ENCODE measurements around the gene IGF2R.

IGF2R gene

DNA sequence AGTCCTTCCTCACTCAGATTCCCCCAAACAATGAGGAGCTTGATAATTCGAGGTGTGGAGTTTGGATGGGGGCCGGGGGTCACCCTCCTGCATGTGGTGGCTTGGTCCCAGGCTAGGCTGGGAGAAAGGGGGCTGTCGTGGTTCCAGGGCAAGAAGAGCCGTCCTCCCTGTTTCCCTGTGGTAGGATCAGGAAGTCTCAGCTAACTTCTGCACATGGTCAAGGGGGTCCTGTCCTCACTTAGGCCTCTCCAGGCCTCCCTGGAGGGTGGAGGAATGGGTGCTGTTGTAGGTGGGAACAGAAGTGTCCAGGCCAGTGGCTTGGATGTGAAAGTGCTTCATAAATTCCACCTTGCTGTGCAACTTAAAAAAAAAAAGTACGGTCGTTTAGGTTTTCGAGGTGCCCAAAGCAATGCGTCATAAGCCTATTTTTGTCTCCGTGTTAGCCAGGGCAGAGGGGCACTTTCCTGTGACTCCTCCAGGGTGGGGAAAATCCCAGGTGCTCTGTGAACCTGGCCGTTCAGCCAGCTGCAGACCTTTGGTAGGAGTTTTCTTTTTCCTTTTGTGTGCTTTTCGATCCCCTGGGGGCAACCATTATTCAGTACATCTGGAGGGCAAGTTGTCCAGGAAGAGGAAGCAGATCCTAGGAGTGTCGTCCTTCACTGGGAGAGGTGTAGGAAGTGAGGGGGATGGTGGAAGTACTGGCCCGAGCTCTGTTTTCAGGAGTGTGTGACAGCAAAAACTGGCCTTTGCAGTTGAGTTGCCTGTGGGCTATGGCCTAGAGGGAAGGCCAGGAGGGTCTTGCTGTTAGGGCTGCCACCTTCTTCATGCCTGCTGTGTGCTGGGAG is 9.6 kb downstream of the IGF2R start:
- no peaks in the 10 kb centered on the region for H3K36me3 ChIP-seq (ENCODE audit: insufficient read depth, low read length)
- no peak overlapping the region for H3K27ac ChIP-seq (ENCODE audit: low read depth, low read length)
- no peak overlapping the region for H3K4me3 ChIP-seq (ENCODE audit: low read depth in 1 of 2, low read length in 2 of 2)
- H3K4me1 ChIP-seq (ENCODE audit: insufficient read depth, low read length): peaks cover 70% of the 10 kb centered on the region
- no peaks in the 10 kb centered on the region for H3K9me3 ChIP-seq (ENCODE audit: low read length)
- no peak overlapping the region for H3K9ac ChIP-seq (ENCODE audit: low read length)
- no peaks in the 10 kb centered on the region for H3K27me3 ChIP-seq (ENCODE audit: control insufficient read depth in 1 of 2, insufficient read depth in 2 of 2, low read length in 2 of 2)

DNA sequence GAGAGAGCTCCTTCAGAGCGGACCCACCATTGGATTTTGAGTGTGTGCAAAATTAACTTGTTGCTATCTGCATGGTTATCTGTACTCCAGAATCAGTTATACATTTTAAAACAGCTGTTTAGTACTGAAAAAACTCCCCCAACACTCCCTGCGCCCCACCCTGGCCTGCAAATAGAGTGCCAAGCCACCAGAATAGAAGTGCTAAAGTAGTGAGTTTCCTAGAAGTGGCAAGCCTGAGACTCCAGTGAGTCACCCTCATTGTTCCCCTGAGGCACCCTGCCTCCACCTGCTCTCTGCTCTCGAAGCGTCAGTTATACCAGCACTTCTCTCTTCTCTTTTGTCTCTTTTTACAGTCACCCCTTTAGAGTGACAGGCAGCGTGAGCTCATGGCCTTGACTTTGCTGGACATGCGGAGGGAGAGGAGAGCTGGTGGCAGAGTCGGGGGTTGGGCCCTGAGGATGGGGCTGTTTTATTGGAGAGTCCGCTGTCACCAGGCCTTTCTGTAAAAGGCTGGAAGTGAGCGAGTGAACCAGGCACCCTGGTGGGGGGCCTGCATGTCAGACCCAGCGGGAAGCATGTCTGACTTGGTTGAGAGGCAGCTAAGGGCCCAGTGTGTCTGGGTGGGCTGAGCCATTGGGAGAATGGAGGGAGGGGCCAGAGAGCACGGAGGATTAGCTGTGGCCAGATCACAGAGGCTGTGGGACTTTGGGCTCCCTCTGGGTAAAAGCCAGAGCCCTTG is 10.4 kb downstream of the IGF2R start:
- Histone ChIP-seq H3K4me1 (ENCODE audit: insufficient read depth, low read length) (peaks cover 70% of the 10 kb centered on the region), H3K9ac (ENCODE audit: low read length) (no peak overlapping the region), H3K27ac (ENCODE audit: low read depth, low read length) (no peak overlapping the region), H3K4me3 (ENCODE audit: low read depth in 1 of 2, low read length in 2 of 2) (no peak overlapping the region), H3K9me3 (ENCODE audit: low read length) (no peaks in the 10 kb centered on the region), H3K36me3 (ENCODE audit: insufficient read depth, low read length) (no peaks in the 10 kb centered on the region), H3K27me3 (ENCODE audit: control insufficient read depth in 1 of 2, insufficient read depth in 2 of 2, low read length in 2 of 2) (no peaks in the 10 kb centered on the region)

DNA sequence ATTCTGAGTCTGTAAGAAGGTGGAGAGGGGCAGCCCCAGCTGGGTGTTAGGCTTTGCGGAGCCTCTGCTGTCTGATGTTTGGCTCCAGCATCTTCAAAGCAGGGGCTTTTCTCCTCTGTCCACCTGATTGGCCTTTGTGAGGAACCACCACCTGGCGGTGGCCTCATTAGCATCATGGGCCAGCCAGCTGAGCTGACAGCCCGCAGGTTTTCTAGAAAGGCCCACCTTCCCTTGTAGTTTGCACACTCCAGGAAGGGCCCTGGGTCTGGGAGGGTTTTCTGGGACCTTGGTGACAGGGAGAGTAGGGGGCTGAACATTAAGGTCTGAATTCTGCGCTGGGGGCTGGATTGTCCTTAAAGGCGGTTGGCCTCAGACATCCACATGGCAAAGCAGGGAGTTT is 11.6 kb downstream of the IGF2R start:
- Histone ChIP-seq H3K9ac (ENCODE audit: low read length) (no peak overlapping the region), H3K36me3 (ENCODE audit: insufficient read depth, low read length) (no peaks in the 10 kb centered on the region), H3K4me1 (ENCODE audit: insufficient read depth, low read length) (peaks cover 73% of the 10 kb centered on the region), H3K9me3 (ENCODE audit: low read length) (no peaks in the 10 kb centered on the region), H3K4me3 (ENCODE audit: low read depth in 1 of 2, low read length in 2 of 2) (no peak overlapping the region), H3K27ac (ENCODE audit: low read depth, low read length) (no peak overlapping the region), H3K27me3 (ENCODE audit: control insufficient read depth in 1 of 2, insufficient read depth in 2 of 2, low read length in 2 of 2) (no peaks in the 10 kb centered on the region)

DNA sequence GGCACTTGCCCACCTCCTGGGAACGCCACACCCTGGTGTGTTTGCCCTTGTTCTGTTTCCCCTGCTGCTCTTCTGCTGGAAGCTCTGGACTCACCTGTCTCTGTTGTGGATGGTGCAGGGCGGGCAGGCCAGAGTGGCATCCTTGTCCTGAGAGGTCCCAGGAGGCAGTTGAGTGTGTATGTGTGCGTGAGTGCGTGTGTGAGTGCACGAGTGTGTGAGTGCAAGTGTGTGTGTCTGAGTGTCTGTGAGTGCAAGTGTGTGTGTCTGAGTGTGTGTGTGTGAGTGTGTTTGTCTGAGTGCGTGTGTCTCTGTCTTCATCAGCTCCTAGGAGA is 12.2 kb downstream of the IGF2R start:
- Histone ChIP-seq H3K27ac (ENCODE audit: low read depth, low read length) (no peak overlapping the region), H3K4me1 (ENCODE audit: insufficient read depth, low read length) (peaks cover 78% of the 10 kb centered on the region), H3K9ac (ENCODE audit: low read length) (no peak overlapping the region), H3K9me3 (ENCODE audit: low read length) (no peaks in the 10 kb centered on the region), H3K36me3 (ENCODE audit: insufficient read depth, low read length) (no peaks in the 10 kb centered on the region), H3K4me3 (ENCODE audit: low read depth in 1 of 2, low read length in 2 of 2) (no peak overlapping the region), H3K27me3 (ENCODE audit: control insufficient read depth in 1 of 2, insufficient read depth in 2 of 2, low read length in 2 of 2) (no peaks in the 10 kb centered on the region)

DNA sequence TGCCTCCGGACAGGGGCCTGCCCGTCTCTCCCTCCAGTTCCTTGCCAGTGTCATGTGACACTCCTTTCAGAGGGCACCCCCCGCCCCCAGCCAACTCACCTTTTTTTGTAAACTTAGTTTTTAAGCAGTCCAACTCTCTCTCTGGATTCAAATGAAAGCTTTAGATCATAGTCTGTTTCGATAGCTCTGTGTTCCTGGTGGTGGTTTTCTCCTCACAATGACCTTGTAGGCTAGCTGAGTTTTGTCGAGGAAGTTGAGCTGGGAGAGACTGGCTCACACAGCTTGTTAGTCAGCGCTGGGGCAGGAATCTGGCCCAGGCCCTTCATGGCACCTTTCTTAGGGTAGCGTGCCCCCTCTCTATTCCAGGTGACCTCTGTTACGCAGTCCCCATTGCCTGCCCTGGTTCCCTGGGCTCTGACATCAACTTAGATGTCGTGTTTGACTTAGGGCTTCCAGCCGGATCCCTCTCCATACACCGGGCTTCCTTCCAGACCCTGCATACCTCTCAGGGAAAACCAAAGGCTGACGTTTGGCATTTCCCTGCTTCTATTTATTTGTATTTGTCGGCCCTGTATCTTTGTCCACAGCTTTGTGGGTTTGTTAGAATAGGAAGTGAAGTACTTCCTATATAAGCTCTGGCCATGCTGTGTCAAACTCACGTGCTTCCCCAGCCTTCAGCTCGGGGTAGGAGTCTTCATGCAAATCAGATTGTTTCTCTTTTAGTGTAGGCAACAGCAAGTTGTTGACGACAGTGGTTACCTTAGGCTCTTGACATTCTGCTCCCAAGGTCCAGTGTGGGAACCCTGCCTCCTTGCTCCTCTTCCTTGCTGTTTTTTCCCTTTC is 12.7 kb downstream of the IGF2R start:
- Histone ChIP-seq H3K4me1 (ENCODE audit: insufficient read depth, low read length) (peaks cover 77% of the 10 kb centered on the region), H3K9ac (ENCODE audit: low read length) (no peak overlapping the region), H3K4me3 (ENCODE audit: low read depth in 1 of 2, low read length in 2 of 2) (peak overlapping the region in 1 of 2 donors; percentile 10)

DNA sequence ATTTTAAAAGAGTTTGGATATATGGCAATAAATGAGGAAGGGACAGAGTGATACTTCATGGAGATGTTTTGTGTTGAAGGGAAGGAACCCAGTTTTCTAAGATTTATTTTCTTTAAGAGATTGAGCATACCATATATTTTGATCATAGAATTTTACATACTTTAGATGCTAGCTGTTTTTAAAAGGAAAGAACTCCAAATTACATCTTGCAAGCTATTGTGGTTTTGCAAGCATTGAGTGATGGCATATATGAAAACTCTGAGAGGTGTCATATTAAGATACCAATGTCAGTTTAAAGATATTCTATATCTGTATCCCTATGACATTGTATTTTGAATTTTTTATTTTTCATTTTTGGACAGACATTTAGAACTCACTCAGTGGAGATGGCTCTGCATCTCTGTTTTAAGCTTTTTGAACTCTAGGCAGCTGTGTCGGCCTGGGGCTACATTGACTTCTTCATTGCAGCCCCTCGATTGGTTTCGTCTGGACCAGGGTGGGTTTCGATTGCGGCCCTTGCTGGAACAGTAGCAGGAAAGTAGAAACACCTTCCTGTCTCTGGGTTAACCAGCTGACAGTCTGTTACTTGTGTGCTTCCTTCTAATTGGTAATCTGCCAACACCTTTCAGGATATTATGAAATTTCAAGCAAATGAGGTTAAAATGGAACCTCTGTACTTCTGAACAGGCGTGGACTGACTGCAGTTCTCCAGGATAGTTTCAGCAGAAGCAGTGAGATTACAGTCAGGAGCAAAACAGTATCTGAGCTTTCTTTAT is 14.0 kb downstream of the IGF2R start:
- no peak overlapping the region for H3K9ac ChIP-seq (ENCODE audit: low read length)
- peaks cover 68% of the 10 kb centered on the region for H3K4me1 ChIP-seq (ENCODE audit: insufficient read depth, low read length)
- H3K27ac ChIP-seq (ENCODE audit: low read depth, low read length): no peak overlapping the region
- no peaks in the 10 kb centered on the region for H3K9me3 ChIP-seq (ENCODE audit: low read length)
- no peak overlapping the region for H3K4me3 ChIP-seq (ENCODE audit: low read depth in 1 of 2, low read length in 2 of 2)
- no peaks in the 10 kb centered on the region for H3K36me3 ChIP-seq (ENCODE audit: insufficient read depth, low read length)
- no peaks in the 10 kb centered on the region for H3K27me3 ChIP-seq (ENCODE audit: control insufficient read depth in 1 of 2, insufficient read depth in 2 of 2, low read length in 2 of 2)

More for the DNA sequence above, 12.7 kb downstream of the IGF2R start:
- Histone ChIP-seq H3K9me3 (ENCODE audit: low read length) (no peaks in the 10 kb centered on the region), H3K27ac (ENCODE audit: low read depth, low read length) (peak overlapping the region; percentile 1), H3K36me3 (ENCODE audit: insufficient read depth, low read length) (no peaks in the 10 kb centered on the region), H3K27me3 (ENCODE audit: control insufficient read depth in 1 of 2, insufficient read depth in 2 of 2, low read length in 2 of 2) (no peaks in the 10 kb centered on the region)

GRCh38 chr6:159983641-159984080 is 14.8 kb downstream of the IGF2R start:
- H3K4me1 ChIP-seq (ENCODE audit: insufficient read depth, low read length): peaks cover 62% of the 10 kb centered on the region
- H3K9me3 ChIP-seq (ENCODE audit: low read length): no peaks in the 10 kb centered on the region
- no peak overlapping the region for H3K27ac ChIP-seq (ENCODE audit: low read depth, low read length)
- no peaks in the 10 kb centered on the region for H3K27me3 ChIP-seq (ENCODE audit: control insufficient read depth in 1 of 2, insufficient read depth in 2 of 2, low read length in 2 of 2)
- H3K36me3 ChIP-seq (ENCODE audit: insufficient read depth, low read length): no peaks in the 10 kb centered on the region
- H3K4me3 ChIP-seq (ENCODE audit: low read depth in 1 of 2, low read length in 2 of 2): no peak overlapping the region
- H3K9ac ChIP-seq (ENCODE audit: low read length): no peak overlapping the region

GRCh38 chr6:159984268-159984786 is 15.4 kb downstream of the IGF2R start:
- Histone ChIP-seq H3K4me1 (ENCODE audit: insufficient read depth, low read length) (peaks cover 62% of the 10 kb centered on the region), H3K9ac (ENCODE audit: low read length) (no peak overlapping the region), H3K27ac (ENCODE audit: low read depth, low read length) (no peak overlapping the region)

DNA sequence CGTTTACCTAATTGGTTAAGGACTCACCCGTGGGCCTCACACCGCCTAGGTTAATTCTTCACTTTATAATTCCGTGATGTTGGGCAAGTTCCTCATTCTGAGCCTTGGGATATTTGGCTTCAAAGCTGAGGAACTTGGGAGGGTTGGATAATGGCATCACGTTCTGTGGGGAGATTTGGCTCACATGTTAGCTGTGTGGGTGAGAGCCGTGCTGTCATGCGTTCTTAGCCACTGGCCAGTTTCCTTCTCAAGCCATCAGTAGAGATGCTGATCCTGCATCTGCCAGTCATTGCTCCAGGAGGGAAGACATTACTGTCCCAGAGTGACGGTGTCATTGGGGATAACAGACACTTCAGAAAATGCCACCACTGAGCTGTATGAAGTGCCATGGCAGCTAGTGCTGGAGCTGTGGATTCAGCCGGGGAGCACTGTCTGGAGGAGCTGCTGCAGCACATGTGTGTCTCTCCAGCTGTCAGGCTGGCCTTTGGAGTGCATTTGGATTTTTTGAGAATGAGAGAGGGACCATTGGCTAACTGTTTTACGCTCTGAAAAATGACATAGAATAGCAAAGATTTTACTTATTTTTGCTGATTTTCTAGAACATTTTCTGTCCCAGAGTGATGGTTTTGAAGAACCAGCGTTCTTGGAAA is 16.5 kb downstream of the IGF2R start:
- H3K9me3 ChIP-seq (ENCODE audit: low read length): no peaks in the 10 kb centered on the region
- no peak overlapping the region for H3K9ac ChIP-seq (ENCODE audit: low read length)
- no peaks in the 10 kb centered on the region for H3K27me3 ChIP-seq (ENCODE audit: control insufficient read depth in 1 of 2, insufficient read depth in 2 of 2, low read length in 2 of 2)
- H3K36me3 ChIP-seq (ENCODE audit: insufficient read depth, low read length): no peaks in the 10 kb centered on the region
- H3K4me1 ChIP-seq (ENCODE audit: insufficient read depth, low read length): peaks cover 65% of the 10 kb centered on the region
- no peak overlapping the region for H3K4me3 ChIP-seq (ENCODE audit: low read depth in 1 of 2, low read length in 2 of 2)
- no peak overlapping the region for H3K27ac ChIP-seq (ENCODE audit: low read depth, low read length)

More at GRCh38 chr6:159984268-159984786, 15.4 kb downstream of the IGF2R start:
- Histone ChIP-seq H3K27me3 (ENCODE audit: control insufficient read depth in 1 of 2, insufficient read depth in 2 of 2, low read length in 2 of 2) (no peaks in the 10 kb centered on the region), H3K4me3 (ENCODE audit: low read depth in 1 of 2, low read length in 2 of 2) (no peak overlapping the region), H3K36me3 (ENCODE audit: insufficient read depth, low read length) (no peaks in the 10 kb centered on the region), H3K9me3 (ENCODE audit: low read length) (no peaks in the 10 kb centered on the region)

GRCh38 chr6:159988983-159989454 is 20.1 kb downstream of the IGF2R start:
- Histone ChIP-seq H3K27me3 (ENCODE audit: control insufficient read depth in 1 of 2, insufficient read depth in 2 of 2, low read length in 2 of 2) (no peaks in the 10 kb centered on the region), H3K4me1 (ENCODE audit: insufficient read depth, low read length) (peaks cover 30% of the 10 kb centered on the region), H3K27ac (ENCODE audit: low read depth, low read length) (no peak overlapping the region), H3K9ac (ENCODE audit: low read length) (no peak overlapping the region), H3K9me3 (ENCODE audit: low read length) (no peaks in the 10 kb centered on the region), H3K4me3 (ENCODE audit: low read depth in 1 of 2, low read length in 2 of 2) (no peak overlapping the region), H3K36me3 (ENCODE audit: insufficient read depth, low read length) (peaks cover 5% of the 10 kb centered on the region)
